Measurements from ENCODE around the gene MRPL30. TPM values are rescaled to one million over a fixed set of nuclear protein-coding genes. Genes with fewer than 3 reads are reported as not detected.
A peak's percentile ranks its signal among the peaks of the same experiment; 100 is the strongest.

The MRPL30 gene
- total RNA-seq, 1 experiment from 2014 or later, result 28.7 TPM

- TF ChIP-seq USF1 (CRISPR knock-in tag; IDR thresholded peaks at IDR 0.05) (peak; percentile 18; the same call in 1 of the 2 replicates), ATF1 (CRISPR knock-in tag; IDR thresholded peaks at IDR 0.05) (no peak), NR3C1 (CRISPR knock-in tag; conservative IDR thresholded peaks at IDR 0.05; ENCODE audit: low read depth) (no peak), ETV6 (CRISPR knock-in tag; IDR thresholded peaks at IDR 0.05) (no peak; the same call in 1 of the 2 replicates), RORB (CRISPR knock-in tag; IDR thresholded peaks at IDR 0.05) (no peak), STAT6 (CRISPR knock-in tag; conservative IDR thresholded peaks at IDR 0.05; ENCODE audit: low read depth) (0 out of 2 replicates have a peak, but pooled peaks have one; percentile 55), HMGA2 (CRISPR knock-in tag; IDR thresholded peaks at IDR 0.05) (no peak), ZNF219 (CRISPR knock-in tag; IDR thresholded peaks at IDR 0.05; ENCODE audit: borderline replicate concordance) (no peak; the same call in 1 of the 2 replicates), SP1 (CRISPR knock-in tag; conservative IDR thresholded peaks at IDR 0.05) (peak; percentile 86; the same call in 1 of the 2 replicates), ZSCAN18 (CRISPR knock-in tag; IDR thresholded peaks at IDR 0.05) (no peak), USF2 (CRISPR knock-in tag; IDR thresholded peaks at IDR 0.05) (peak; percentile 20), FOXJ3 (CRISPR knock-in tag; IDR thresholded peaks at IDR 0.05; ENCODE audit: borderline replicate concordance) (no peak), ESRRA (CRISPR knock-in tag; IDR thresholded peaks at IDR 0.05; ENCODE audit: borderline replicate concordance) (peak; percentile 69), ZBTB21 (CRISPR knock-in tag; IDR thresholded peaks at IDR 0.05; ENCODE audit: borderline replicate concordance) (peak; percentile 57; the same call in 1 of the 2 replicates), GRHL2 (CRISPR knock-in tag; IDR thresholded peaks at IDR 0.05; ENCODE audit: insufficient replicate concordance, severe bottlenecking) (no peak), ZNF423 (CRISPR knock-in tag; IDR thresholded peaks at IDR 0.05) (no peak), ZNF281 (CRISPR knock-in tag; IDR thresholded peaks at IDR 0.05) (peak; percentile 35; the same call in 1 of the 2 replicates), GABPB1 (CRISPR knock-in tag; IDR thresholded peaks at IDR 0.05) (peak; percentile 32), CBFB (CRISPR knock-in tag; IDR thresholded peaks at IDR 0.05; ENCODE audit: low read depth) (no peak)
- TF ChIP-seq, protein P1, sequence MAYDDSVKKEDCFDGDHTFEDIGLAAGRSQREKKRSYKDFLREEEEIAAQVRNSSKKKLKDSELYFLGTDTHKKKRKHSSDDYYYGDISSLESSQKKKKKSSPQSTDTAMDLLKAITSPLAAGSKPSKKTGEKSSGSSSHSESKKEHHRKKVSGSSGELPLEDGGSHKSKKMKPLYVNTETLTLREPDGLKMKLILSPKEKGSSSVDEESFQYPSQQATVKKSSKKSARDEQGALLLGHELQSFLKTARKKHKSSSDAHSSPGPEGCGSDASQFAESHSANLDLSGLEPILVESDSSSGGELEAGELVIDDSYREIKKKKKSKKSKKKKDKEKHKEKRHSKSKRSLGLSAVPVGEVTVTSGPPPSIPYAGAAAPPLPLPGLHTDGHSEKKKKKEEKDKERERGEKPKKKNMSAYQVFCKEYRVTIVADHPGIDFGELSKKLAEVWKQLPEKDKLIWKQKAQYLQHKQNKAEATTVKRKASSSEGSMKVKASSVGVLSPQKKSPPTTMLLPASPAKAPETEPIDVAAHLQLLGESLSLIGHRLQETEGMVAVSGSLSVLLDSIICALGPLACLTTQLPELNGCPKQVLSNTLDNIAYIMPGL (CRISPR knock-in tag; IDR thresholded peaks at IDR 0.05), result 0 out of 2 replicates have a peak, but pooled peaks have one; percentile 1
- TF ChIP-seq, protein P2, sequence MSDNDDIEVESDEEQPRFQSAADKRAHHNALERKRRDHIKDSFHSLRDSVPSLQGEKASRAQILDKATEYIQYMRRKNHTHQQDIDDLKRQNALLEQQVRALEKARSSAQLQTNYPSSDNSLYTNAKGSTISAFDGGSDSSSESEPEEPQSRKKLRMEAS (CRISPR knock-in tag; IDR thresholded peaks at IDR 0.05), result peak; percentile 63
- TF ChIP-seq, protein P3, sequence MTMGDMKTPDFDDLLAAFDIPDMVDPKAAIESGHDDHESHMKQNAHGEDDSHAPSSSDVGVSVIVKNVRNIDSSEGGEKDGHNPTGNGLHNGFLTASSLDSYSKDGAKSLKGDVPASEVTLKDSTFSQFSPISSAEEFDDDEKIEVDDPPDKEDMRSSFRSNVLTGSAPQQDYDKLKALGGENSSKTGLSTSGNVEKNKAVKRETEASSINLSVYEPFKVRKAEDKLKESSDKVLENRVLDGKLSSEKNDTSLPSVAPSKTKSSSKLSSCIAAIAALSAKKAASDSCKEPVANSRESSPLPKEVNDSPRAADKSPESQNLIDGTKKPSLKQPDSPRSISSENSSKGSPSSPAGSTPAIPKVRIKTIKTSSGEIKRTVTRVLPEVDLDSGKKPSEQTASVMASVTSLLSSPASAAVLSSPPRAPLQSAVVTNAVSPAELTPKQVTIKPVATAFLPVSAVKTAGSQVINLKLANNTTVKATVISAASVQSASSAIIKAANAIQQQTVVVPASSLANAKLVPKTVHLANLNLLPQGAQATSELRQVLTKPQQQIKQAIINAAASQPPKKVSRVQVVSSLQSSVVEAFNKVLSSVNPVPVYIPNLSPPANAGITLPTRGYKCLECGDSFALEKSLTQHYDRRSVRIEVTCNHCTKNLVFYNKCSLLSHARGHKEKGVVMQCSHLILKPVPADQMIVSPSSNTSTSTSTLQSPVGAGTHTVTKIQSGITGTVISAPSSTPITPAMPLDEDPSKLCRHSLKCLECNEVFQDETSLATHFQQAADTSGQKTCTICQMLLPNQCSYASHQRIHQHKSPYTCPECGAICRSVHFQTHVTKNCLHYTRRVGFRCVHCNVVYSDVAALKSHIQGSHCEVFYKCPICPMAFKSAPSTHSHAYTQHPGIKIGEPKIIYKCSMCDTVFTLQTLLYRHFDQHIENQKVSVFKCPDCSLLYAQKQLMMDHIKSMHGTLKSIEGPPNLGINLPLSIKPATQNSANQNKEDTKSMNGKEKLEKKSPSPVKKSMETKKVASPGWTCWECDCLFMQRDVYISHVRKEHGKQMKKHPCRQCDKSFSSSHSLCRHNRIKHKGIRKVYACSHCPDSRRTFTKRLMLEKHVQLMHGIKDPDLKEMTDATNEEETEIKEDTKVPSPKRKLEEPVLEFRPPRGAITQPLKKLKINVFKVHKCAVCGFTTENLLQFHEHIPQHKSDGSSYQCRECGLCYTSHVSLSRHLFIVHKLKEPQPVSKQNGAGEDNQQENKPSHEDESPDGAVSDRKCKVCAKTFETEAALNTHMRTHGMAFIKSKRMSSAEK (CRISPR knock-in tag; IDR thresholded peaks at IDR 0.05; ENCODE audit: borderline replicate concordance), result no peak
Measured at GRCh38 chr2:99141110-99142108, 39.6 kb upstream of the MRPL30 start, which contains the start of gene C2orf15 (continued).
